GM18870 (cell line): ENCODE measurements around the gene CHP1.
"Not testable (repeated sequence)": the region's sequence is repeated elsewhere in the genome, so short reads cannot be mapped to it uniquely, and the experiment has no call there.

ENCODE experiments used
- ATAC-seq: cut with Tn5 transposase; IDR thresholded peaks from one replicate; pipeline ENCODE4 v1.9.1; 2021; ENCODE audit warnings: moderate library complexity; ENCODE audit not compliant: unreplicated experiment

Gene CHP1

GRCh38 chr15:41289953-41290352, 58.9 kb downstream of the CHP1 start:
- ATAC-seq, result no peak

GRCh38 chr15:41291065-41291631, 60.1 kb downstream of the CHP1 start:
- ATAC-seq, result no peak

- ATAC-seq, result no peak
These were observed 61.5 kb downstream of the CHP1 start for GRCh38 chr15:41292521-41292920.

GRCh38 chr15:41301139-41301538, 70.1 kb downstream of the CHP1 start:
- ATAC-seq, result not testable (repeated sequence)

- ATAC-seq, result no peak
These were observed 70.5 kb downstream of the CHP1 start for GRCh38 chr15:41301587-41301986.

GRCh38 chr15:41304149-41304770, 73.2 kb downstream of the CHP1 start:
- ATAC-seq, result no peak

- ATAC-seq, result no peak
These were observed 76.6 kb downstream of the CHP1 start for GRCh38 chr15:41307679-41308078.

GRCh38 chr15:41309226-41309905, 78.3 kb downstream of the CHP1 start:
- no peak for ATAC-seq

GRCh38 chr15:41320805-41321330, 89.8 kb downstream of the CHP1 start:
- ATAC-seq, result not testable (repeated sequence)

- no peak for ATAC-seq
These were observed 92.5 kb downstream of the CHP1 start for GRCh38 chr15:41323611-41324010.

GRCh38 chr15:41331281-41331680, 100.2 kb downstream of the CHP1 start:
- ATAC-seq, result no peak
